8988T (cell line): Measurements from ENCODE around the gene ATXN7.

Source experiments
- DNase-seq: peaks from one replicate; pipeline ENCODE4 v3.0.0; 2011

Gene ATXN7, protein sequence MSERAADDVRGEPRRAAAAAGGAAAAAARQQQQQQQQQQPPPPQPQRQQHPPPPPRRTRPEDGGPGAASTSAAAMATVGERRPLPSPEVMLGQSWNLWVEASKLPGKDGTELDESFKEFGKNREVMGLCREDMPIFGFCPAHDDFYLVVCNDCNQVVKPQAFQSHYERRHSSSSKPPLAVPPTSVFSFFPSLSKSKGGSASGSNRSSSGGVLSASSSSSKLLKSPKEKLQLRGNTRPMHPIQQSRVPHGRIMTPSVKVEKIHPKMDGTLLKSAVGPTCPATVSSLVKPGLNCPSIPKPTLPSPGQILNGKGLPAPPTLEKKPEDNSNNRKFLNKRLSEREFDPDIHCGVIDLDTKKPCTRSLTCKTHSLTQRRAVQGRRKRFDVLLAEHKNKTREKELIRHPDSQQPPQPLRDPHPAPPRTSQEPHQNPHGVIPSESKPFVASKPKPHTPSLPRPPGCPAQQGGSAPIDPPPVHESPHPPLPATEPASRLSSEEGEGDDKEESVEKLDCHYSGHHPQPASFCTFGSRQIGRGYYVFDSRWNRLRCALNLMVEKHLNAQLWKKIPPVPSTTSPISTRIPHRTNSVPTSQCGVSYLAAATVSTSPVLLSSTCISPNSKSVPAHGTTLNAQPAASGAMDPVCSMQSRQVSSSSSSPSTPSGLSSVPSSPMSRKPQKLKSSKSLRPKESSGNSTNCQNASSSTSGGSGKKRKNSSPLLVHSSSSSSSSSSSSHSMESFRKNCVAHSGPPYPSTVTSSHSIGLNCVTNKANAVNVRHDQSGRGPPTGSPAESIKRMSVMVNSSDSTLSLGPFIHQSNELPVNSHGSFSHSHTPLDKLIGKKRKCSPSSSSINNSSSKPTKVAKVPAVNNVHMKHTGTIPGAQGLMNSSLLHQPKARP

DNA sequence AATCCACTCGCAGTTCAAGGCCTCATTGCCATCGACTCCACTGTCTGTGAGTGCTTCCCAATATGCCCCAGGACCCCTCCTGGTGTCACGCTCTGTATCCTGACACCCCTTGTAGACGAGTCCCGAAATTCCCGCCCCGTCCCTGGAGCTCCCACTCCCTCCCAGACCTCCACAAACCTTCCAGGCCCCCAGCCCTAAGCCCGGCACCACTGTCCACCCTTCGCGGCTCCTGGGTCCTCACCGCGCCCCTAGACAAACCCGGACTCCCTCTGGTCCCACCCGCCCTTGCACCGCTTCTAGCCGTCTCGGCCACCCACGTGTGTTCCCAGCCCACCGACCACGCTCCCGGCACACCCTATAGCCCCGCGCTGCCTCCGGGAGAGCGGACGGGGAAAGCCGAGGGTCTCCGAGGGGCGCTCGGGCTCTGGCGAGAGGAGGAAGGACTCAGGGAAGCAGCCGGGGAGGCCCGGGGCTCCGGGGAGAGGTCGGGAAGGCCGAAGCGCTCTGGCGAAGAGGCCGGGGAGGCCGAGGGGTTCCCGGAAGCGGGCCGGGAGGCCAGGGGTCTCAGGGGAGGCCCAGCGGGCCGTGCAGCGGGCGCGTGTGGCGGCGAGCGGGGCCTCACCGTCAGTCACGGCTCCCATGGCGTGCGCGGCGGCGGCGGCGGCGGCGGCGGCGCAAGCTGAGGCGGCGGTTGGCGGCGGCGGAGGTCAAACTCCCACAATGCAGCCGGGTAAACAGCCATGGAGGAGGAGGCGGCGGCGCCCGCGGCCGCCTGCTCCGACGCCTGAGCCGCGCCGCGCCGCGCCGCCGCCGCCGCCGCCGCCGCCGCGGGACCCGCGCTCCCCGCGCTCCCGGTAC, at the start of gene ATXN7, which contains the start of gene THOC7:
Gene ATXN7 (plus strand): TSS at position 718 of the 858 bp plus-strand sequence. CDS start 48,732 bp downstream, outside the sequence.
Gene THOC7 (minus strand): TSS at position 656 of the 858 bp plus-strand sequence. CDS start 15 bp downstream, at position 641.
- DNase-seq: peak; percentile 72

DNA sequence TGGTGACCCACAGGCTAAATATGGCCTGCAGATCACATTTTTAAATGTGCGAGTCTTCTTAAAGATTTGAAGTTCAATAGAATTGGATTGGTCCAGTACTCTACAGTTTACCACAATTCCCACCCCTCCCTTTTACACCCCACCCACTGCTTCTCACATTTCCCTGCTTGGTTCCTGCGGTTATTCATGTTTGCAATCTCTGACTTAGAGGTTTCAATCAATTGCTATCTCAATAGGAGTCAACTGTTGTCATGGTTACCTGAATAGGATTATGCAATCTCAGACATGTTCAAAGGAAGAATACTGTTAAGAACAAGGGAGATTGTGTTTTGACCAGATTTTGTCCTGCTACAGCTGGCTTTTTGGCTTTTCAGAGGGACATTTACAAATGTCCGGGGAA, 49.4 kb upstream of the ATXN7 start:
- no peak for DNase-seq

DNA sequence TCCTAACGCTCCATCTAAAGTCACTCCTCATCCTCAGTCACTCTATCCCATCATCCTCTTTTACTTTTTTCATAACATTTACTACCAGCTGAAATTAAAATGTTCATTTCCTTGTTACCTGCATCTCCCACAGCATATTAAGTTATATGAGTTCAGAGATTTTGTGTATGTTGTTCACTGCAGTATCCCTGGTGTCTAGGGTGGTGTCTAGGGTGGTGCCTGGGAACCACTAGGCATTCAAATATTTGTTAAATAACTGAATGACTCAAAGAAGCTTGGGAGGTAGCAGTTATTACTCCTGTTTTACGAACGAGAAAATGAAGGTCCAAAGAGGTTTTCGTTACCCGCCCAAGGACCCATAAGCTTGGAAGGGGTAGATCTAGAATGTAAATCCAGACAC, 46.4 kb upstream of the ATXN7 start:
- DNase-seq: no peak

DNA sequence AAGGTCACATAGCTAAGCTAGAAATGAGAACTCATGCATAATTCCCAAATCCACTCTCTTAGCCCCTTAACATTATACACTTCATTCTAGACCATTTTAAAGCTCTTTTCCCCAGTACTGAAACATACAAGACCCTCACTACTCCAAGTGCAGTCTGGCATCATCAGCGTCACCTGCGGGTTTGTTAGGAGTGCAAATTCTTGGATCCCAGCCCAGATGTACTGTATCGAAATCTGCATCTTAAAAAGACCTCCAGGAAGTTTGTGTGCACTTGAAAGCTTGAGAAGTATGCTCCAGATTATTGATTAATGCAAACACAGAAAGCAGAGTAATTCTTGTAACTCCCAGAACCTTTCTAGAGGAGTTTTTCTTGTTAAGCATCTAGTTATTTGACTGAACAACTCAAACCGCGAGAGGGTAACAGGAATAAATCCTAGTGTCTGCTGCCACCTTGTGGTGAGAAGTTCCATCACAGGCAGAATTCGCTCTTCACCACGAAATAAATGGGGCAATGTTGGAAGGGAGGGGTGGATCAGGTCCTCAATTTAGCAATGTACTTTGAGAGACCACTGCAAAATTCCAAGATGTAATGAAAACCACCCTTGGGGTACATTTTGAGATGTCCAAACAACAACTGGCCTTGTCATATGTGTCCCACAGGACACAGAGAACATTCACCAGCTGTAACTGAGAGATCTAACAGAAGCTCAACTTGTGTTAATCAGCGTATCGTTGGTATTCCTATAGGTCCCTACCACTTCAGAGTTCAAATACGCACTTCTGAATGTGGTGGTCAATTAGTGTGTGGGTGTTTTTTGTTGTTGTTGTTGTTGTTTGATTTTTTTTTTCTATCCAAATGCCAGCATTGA, 45.2 kb upstream of the ATXN7 start:
- no peak for DNase-seq

DNA sequence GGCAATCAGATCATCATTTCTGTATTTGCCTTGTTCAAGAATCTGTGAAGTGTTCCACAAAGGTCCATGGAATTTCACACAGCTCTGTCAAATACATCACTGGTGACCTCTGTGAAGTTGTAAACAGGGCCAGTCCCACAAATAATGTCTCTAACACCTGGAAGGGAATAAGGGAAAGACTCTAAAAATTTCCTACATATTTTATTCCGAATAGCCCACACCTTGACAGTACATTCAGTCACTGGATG, 44.6 kb upstream of the ATXN7 start, which contains the start of gene C3orf49:
Gene C3orf49 (plus strand): TSS at position 149 of the 248 bp plus-strand sequence. CDS start 173 bp downstream, outside the sequence.
- no peak for DNase-seq

DNA sequence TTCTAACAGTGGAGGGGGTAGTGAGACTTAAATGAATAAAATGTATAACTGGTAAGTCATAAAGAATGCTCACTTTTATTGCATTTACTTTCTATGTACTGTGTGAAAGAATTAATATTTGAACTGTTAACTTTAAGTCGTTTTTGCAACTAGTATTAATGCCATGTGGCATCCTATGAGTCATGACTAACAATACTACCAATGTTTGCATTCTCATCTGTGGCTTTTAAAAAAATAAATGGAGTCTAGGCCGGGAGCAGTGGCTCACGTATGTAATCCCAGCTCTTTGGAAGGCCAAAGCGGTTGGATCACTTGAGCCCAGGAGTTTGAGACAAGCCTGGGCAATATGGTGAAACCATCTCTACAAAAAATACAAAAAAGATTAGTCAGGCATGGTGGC, 39.4 kb upstream of the ATXN7 start:
- DNase-seq: no peak

DNA sequence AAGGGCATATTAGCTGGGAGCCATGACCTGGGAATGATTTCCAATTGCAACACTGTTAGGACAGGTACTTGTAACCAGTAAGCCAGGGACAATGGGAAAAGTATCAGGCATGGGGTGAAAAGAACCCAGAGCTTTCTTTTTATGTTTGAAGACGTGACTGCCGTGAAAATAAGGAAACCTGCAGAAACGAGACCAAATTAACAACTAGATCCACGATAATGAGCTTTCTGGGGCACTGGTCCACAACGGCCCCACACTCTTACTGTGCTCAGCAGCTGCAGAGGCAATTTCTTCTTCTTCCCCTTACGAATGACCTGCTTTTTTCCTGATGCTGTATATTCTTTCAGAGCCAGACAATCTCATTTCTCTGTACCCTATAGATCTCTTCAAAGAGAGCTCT, 33.1 kb upstream of the ATXN7 start:
- DNase-seq: no peak

DNA sequence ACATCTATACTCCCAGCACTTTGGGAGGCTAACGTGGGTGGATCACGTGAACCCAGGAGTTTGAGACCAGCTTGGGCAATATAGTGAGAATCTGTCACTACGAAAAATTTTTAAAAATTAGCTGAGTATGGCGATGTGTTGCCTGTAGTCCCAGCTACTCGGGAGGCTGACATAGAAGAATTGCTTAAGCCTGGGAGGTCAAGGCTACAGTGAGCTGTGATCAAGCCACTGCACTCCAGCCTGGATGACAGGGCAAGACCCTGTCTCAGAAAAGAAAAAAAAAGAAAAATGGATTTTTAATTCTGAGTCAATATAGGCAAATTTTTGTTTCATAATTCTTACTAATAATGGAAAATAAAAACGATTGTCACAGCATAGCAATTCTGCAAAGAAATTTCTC, 31.3 kb upstream of the ATXN7 start:
- no peak for DNase-seq

DNA sequence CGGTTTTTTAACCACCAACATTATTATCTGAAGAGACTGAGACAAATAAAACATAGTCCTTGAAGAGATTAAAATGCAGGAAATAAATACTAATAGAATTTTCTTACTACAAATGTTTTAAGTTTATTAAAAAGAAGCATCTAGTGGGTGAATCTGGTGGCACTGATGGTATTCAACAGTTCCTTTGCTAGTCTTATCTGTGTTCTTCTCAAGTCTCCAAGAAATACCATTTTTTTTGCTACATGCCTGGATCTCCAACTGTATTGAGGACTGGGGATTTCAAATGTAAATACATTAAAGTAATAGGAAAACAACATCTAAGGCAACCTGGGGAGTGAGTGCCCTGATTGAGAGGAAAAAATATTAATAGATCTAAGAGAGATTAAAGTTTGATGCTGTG, 22.0 kb upstream of the ATXN7 start:
- DNase-seq: no peak

DNA sequence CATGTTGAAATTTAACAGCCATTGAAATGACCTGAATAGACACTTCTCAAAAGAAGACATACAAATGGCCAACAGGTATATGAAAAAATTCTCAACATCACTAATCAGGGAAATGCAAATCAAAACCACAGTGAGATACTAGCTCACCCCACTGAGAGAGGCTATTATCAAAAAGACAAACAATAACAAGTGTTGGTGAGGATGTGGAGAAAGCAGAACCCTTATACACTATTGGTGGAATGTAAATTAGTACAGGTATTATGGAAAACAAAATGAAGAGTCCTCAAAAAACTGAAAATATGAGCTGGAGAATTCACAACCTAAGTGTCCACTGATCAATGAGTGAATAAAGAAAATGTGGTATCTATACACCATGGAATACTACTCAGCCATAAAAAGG, 21.5 kb upstream of the ATXN7 start:
- no peak for DNase-seq

DNA sequence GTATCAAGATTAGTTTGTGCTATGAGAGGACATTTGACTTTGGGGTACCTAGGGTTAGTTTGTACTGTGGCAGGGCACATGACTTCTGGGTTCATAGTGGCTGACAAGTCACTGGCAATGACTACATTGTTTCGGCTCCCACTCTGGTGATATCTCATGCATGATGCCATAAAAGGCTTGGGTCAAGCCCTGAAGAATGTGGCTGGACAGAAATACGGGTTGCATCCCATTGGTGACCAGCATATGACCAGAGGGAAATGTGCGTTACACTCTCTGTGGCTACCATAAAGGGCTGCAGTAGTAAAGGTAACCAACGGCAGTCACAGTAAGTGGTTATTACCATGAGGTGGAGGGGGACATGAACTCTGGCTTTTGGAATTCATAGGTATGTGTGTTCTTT, 18.5 kb upstream of the ATXN7 start:
- no peak for DNase-seq

DNA sequence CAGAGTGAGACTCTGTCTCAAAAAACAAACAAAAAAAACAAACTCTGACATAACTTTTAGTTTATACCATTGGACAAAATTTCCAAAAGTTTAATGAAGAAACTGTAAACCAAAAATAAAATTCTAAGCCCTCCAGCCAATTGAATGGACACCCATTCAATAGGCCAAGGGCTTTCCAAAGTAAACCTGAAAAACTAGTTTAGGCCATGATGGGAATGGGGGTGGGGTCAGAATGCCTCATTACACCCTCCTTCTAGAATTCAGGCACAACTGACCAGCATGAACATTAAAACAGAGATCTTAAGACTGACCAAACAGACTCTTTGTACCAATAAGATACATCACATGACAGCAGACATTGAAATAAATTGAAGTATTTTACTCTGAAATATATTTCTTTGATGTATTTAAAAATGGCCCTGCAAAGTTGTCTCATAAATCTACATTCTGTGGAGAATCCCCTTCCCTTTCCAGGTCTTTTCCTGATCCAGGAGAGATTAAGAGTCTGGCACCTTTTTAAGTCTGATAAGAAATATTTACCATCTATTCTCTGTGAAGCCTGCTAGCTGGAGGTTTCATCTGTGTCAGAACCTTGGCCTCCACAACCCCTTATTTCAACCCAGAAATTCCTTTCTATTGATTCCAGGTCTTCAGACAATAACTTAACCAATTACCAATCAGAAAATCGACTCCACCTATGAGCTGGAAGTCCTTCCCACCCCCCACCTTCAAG, 15.8 kb upstream of the ATXN7 start:
- DNase-seq: no peak

DNA sequence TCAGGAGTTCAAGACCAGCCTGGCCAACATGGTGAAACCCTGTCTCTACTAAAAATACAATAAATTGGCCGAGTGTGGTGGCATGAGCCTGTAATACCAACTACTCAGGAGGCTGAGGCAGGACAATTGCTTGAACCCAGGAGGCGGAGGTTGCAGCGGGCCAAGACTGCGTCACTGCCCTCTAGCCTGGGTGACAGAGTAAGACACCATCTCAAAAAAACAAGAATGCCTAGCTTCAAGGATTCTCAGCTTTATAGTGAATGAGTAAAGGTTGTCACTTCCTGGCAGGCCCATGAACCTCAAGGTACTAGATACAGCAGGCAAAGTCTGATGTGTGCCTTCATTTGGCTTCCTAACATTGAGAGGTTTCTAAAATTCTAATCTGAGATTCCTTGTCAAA, 14.5 kb upstream of the ATXN7 start:
- no peak for DNase-seq

DNA sequence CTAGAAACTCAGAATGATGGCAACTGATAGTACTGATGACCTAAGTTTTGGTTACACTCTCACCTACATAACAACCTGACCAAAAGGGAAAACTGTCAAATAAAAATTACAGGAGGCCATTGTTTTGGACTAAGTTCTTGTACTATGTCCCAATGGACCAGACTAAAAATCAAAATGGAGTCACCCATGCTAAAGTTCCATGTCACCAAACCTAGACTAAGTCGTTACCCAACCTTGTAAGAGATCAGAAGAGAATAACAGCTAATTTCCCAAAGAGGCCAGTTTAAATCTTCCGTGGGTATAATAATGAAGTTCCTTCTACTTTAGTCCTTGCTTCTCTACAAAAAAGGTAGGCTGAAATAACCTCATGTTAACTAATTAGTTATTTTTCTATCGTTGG, 12.4 kb upstream of the ATXN7 start:
- no peak for DNase-seq

DNA sequence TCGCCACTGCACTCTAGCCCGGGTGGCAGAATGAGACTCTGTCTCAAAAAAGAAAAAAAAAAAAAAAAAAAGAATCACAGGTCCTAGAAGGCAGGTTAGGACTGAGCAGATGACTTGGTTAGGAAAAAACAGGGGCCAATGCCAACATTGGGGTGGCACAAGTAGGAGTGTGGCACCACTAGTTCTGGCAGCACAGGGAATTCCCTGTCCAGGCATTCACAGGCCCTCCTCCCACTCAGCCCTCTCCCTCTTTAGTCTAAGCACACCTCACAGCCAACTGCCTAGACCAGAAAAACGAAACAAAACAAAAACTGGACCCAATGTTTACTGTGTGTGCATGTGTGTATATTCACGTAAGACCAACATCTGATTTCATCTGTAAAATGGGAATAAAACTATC, 10.6 kb upstream of the ATXN7 start:
- no peak for DNase-seq

DNA sequence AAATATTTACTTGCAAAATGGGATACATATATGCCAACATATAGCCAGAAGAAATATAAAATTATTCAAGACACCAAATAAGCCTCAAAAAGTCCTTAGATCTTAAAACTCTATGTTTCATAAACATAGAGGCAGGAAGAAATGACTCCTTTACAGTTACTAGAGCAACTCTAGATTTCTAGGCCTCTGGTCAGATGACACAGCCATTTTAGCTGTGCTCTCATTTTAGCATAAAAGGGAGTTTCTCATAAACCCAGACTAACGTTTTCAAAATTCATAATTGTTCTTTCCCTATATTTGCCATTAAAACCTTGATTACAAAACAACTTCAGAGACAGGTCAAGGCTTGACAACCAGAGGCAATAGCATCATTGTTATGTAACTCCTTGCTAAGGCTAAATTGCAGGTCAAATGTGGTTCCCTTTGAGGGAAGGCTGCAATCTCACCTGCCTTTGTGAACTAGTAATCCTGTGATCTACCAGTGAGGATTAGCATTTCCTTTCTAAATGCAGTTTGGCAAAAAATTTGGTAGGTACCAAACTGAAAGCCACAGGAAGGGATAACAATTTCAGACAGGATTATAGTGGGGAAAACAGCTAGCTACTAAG, 8.2 kb upstream of the ATXN7 start:
- no peak for DNase-seq

DNA sequence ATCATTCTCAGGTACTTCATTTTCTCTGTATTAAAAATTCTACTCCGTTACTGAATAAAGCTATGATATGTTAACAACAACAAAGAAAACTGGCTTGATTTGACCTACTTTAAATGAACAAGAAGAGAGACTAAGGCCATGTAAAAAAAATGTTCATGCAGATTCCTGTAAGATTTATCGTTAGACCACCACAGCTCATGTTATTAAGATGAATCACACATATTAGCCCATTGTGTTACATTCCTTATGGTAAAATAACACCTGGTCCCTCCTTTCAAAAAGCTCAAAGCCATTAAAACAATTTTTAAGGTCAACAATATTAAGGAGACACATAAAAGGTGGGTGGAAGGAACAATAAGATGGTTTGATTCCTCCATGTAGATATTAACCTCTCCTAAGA, 6.4 kb upstream of the ATXN7 start:
- DNase-seq: no peak

DNA sequence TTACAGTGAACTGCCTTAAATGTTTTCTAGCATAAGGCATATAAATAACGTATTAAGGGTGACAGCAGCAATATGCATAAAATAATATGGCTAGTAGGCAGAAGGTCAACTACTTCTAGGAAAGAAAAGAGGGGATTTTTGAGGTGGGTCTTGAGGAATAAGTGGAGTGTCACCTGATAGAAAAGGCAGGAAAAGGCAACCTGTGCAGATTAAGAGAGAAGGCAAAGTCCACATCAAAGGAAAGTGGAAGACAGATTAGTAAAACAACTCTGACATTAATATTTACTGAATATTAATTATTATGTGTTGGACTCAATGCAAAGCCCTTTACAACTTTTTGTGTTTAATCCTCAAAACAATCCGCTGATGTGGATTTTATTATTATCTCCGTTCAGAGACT, 2.9 kb upstream of the ATXN7 start:
- DNase-seq: no peak

DNA sequence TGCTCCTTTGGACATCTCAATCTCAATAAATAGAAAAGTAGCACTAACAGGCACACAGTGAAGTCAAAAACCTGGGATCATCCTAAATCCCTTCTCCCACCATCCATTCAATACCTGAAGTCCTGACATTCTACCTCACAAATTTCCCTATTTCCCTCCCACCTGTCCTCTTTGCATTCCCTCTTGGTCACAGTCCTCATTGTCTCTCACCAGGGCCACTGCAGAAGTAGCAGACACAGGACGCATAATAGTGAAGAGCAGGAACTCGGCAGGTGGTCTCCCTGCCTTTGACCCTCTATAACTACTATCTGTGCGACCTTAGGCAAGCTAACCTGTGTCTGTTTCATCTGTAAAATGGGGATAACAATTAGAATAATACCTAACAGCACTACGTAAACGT, 2.4 kb upstream of the ATXN7 start:
- no peak for DNase-seq

DNA sequence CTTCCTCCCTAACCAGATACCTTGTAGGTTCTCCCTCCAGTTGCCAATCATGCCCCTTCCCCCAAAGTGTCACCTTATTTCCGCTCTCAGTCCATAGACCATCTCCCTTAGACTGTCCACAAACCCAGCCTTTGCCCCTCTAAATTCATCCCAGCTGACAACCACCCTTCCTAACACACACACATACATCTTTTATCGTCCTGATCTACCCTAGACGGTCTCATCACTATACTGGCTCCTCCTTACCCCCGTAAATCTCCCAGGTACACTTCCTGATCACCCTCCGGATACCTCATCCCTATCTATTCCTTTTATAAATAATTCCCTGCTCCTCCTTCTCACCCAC, 890 bp upstream of the ATXN7 start:
- DNase-seq: no peak
